Activated CD4-positive, alpha-beta T cell treated with anti-CD3 and anti-CD28 coated beads, Interleukin-2, amount 50 U/mL, for 4 hours (primary cell): ENCODE results near the gene AOC3.
A peak's percentile ranks its signal among the peaks of the same experiment; 100 is the strongest.

Experiments used
- DNase-seq, 2 experiments: peaks; one replicate each; pipeline ENCODE4 v3.0.0-alpha.2; 2020

The AOC3 gene, protein sequence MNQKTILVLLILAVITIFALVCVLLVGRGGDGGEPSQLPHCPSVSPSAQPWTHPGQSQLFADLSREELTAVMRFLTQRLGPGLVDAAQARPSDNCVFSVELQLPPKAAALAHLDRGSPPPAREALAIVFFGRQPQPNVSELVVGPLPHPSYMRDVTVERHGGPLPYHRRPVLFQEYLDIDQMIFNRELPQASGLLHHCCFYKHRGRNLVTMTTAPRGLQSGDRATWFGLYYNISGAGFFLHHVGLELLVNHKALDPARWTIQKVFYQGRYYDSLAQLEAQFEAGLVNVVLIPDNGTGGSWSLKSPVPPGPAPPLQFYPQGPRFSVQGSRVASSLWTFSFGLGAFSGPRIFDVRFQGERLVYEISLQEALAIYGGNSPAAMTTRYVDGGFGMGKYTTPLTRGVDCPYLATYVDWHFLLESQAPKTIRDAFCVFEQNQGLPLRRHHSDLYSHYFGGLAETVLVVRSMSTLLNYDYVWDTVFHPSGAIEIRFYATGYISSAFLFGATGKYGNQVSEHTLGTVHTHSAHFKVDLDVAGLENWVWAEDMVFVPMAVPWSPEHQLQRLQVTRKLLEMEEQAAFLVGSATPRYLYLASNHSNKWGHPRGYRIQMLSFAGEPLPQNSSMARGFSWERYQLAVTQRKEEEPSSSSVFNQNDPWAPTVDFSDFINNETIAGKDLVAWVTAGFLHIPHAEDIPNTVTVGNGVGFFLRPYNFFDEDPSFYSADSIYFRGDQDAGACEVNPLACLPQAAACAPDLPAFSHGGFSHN

DNA sequence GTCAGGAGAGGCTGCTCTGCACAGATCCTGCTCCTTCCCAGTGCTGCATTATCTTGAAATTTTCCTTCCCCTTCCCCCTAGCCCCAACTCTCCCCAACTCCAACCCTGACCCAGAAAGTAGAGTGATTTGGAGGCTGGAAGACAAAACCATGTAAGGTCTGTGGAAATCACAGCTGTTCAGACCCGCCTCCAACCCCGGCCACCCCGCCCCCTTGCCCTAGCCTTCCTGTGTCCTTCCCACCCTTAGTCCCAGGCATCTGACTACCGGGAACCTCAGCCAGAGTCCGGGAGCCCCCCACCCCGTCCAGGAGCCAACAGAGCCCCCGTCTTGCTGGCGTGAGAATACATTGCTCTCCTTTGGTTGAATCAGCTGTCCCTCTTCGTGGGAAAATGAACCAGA is at the start of gene AOC3:
TSS of gene AOC3 (plus strand) at position 246 of the 400 bp plus-strand sequence. CDS start at position 391, 145 bp downstream.
- DNase-seq: no peak

DNA sequence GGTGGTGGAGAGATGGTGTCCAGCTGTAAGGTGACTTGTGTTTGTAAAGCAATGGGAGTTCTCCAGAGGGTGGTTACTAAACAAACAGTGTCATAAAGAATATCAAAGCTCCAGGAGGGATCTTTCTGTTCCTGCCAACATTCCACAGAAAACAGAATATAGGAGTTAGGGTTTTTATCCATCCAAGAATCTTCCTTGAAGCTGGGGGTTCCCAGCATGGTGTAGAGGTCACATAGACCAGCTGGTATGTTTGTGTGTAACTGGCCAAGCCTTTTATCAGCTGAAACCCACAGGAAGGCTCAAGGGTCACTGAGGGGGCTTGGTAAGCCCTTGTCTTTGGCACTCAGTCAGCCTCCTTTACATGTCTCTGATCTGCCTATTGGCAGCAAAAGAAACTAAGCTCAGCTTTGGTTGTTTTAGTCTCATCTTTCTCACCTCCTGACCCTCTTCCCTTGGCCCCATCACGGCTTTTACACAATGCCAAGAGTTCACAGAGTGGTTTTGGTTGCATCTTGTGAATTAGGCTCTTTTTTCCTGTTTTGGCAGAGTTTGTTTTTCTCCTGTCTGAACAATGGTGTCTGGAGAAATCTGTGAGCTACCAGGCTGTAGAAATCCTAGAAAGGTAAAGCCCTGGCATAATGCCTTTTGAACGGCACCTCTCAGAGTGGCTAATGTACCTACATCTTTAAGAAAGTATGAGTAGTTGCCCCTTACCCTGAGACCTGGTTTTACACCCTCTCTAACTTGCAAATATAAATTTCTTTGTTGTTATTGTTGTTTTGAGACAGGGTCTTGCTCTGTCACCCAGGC is 47.7 kb upstream of the AOC3 start:
- no peak for DNase-seq

GRCh38 chr17:42804918-42805367 is 46.1 kb upstream of the AOC3 start:
- no peak for DNase-seq

DNA sequence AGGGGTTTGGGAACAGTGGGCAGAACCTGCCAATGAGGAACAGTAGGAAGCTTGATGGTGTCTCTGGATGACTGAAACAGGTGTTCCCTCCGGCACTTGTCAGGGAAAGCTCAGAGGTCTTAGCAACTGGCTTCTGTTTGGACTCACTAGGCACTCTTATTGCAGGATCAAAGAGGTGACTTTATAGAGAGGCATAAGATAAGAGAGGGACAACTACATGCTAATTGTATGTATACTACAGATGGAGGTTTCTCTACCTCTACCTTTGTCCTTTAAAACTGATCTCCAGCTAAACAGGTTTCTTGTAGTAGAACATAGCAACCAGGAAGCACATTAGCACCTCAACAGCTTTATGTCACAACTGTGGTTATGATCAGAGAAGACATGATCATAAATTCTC is 44.8 kb upstream of the AOC3 start:
- DNase-seq: no peak

- DNase-seq: no peak
Measured at GRCh38 chr17:42809250-42809649, 41.7 kb upstream of the AOC3 start.

GRCh38 chr17:42814633-42815399 is 36.2 kb upstream of the AOC3 start:
- DNase-seq: no peak

DNA sequence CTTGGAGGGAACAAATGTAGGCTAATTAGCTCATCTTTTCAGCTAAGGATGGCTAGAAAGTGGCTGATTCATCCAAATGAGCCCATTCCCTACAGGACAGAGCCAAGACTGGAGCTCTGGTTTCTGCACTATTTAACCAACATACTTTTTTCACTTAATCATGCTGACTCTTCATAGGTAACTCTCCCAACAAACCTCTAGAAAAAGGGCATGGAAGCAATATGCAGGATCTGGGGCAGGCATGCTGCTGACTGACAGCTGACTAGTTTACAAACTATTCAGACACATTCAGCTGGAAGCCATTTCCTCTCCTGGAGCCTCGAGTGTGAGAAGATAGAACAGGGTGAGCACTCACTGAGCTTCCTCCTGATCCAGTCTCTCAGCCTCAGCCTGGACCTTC is 33.1 kb upstream of the AOC3 start:
- no peak for DNase-seq

- no peak for DNase-seq
Measured at GRCh38 chr17:42818379-42818778, 32.6 kb upstream of the AOC3 start.

DNA sequence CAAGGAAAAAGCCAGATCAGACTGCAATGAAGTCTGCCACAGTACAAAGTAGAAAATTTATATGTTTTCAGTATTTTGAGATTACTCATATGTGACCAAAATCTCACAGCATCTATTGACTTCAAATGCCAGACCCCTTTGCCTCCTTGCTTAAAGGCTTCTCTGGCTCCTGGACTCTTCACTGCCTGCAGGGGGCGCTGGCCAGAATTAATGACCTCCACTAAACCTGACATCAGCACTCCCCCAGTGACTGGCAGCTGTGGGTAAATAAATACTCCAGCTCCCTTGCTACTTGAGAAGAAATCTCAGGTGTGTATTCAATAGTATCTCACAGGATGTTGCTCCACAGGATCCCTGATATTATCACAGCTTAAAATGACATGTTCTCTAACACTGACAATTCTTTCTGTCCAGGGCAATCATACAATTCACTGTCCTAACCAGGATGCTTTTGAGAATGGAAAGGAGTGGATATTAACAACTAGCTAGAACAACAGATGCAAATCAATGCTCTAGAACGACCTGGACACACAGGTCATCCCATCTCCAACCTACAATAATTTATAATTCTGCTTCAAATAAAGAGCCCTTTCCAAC is 31.0 kb upstream of the AOC3 start:
- peak; percentile 55 to 58 for DNase-seq

DNA sequence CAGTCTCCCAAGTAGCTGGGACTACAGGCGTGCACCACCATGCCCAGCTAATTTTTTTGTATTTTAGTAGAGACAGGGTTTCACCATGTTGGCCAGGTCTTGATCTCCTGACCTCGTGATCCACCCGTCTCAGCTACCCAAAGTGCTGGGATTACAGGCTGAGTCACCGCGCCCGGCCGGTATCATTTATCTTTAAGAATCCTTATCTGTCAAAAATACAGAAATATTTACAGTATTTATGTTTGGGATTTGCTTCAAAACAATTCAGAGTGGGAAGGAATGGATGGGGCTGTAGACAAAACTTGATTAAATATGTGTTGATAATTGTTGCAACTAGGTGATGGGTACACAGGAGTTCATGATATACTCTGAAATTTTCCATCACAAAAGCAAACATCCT is 29.8 kb upstream of the AOC3 start:
- DNase-seq: no peak

DNA sequence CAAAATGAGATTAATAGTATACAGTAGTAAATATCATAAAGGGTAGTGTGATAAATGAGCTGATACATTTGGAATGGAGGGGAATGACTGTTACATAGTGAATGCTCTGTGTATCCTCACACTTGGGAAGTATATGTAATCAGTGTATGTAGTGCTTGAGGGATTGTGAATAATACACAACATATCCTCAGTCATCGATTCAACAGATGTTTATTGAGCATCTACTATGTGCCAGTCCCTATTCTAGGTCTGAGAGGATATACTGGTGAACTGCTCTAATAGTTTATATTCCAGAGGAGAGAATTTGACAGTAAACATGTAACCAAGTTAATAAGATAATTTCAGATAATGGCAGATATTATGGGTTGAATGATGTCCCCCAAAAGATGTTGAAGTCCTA is 23.5 kb upstream of the AOC3 start:
- DNase-seq: no peak

- no peak for DNase-seq
Measured at GRCh38 chr17:42830971-42831370, 20.0 kb upstream of the AOC3 start.

GRCh38 chr17:42832213-42832933 is 18.6 kb upstream of the AOC3 start:
- DNase-seq: no peak

- DNase-seq: peak; percentile 85 to 88
Measured at GRCh38 chr17:42832934-42833766, 17.8 kb upstream of the AOC3 start, which contains the start of gene PSME3. PSME3 (plus strand) TSS chr17:42833397; CDS start chr17:42833632, 235 bp downstream.

DNA sequence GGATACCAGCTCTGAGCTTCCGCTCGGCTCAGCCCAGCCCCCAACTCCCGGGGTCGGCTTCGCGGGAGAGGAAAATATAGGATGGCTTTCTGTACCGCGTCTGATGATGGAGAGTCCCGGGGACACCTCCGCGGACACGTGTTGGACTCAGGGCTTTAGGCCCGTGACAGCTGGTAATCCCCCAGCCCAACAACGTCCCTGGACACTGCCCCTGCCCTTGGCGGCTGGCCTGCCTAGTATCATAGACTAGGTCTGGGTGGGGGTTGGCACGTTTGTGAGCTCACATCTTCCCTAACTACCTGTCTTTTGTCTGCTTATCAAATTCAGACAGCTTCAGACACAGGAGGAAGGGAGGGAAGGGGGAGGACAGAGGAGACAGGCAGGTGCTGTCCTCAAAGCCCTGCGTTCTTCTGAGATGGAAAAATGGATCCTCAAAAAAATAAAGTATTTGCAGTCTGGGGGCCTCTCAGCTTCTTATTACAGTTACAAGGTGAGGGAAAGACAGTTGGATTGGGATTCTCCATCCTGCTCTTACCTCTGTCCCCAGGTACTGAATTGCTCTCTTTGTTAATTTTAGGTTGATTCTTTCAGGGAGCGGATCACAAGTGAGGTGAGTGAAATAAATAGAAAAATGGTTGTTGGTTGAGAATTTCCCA is 17.1 kb upstream of the AOC3 start:
- DNase-seq: no peak

DNA sequence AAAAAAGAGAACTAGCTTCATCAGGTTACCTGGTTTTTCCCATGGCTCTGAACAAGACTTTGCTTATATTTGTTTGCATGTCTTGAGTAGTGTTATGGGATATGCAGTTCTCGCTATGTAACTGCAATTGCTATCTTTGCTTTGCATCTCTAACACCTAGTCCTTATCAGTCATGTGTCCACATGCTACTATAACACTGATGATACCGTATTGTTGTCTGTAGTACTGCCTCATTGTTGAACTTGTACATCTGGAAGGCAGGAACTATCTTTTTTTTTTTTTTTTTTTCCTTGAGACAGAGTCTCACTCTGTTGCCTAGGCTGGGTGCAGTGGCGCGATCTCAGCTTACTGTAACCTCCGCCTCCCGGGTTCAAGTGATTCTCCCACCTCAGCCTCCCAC is 15.3 kb upstream of the AOC3 start:
- no peak for DNase-seq

GRCh38 chr17:42841975-42842685 is 8.9 kb upstream of the AOC3 start:
- DNase-seq: no peak

DNA sequence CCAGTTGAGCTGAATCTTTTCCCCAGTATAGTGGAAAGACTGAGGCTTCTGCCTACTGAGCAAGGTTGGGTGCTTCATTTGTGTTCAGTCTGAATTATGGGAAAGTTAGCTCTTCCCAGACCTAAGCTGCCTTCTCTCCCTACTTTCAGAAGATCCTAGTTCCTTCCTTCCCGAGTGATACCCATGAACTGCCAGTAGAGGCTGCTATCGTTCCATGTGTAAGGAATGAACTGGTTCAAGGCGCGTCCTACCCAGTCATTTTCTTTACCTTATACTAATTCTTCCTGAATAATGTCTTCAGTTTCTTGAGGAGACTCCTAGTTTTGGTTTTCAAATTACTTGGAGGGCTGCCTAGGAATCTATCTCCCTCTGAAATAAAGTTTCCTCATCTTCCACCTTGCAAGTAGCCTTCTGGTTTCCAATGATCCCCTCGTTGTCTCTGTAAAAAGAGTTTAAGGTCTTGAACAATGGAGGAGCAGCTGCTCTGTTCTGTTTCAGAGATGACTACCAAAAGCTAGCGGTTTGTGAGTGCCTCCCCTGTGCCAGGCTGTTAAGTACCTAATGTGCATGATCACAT is 7.6 kb upstream of the AOC3 start:
- no peak for DNase-seq

DNA sequence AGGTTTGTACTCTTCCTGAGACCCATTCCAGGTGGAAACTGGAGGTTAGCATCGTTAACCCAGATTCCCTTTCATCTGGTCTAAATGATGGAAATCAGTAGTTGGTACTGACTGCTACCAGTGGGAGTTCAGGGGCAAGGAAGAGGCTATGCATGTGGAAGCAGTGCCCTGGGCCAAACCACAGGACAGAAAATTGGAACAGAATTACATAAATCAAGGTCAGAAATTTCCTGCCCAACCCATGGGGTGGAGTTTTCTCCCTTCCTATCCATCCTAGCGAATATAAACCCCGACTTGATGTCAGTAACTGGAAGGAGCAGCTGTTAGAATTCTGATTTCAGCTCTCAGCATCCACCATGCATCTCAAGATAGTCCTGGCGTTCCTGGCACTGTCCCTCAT is 6.7 kb upstream of the AOC3 start, which contains the start of gene AOC2:
TSS of gene AOC2 (plus strand) at position 310 of the 400 bp plus-strand sequence. CDS start at position 357, 47 bp downstream.
- no peak for DNase-seq
